ENCODE measurements around the gene TBC1D8.

GRCh38 chr2:101173707-101174295 lies 22.6 kb upstream of the TBC1D8 start:
- no peak for TF ChIP-seq CTCF (IDR thresholded peaks at IDR 0.05)
- TF ChIP-seq EZH2phosphoT487 (IDR thresholded peaks at IDR 0.05) = no peak

All from neural progenitor cell (in vitro differentiated cells).